CD14-positive monocyte (primary cell): ENCODE data around the gene IMPACT. TPM values are rescaled to one million over a fixed set of nuclear protein-coding genes. Genes with fewer than 3 reads are reported as not detected.
A peak's percentile ranks its signal among the peaks of the same experiment; 100 is the strongest.

Experiments used
- DNase-seq, 3 donors: peaks; one replicate each; pipeline ENCODE4 v3.0.0-alpha.2; 2011 to 2022
- H2AFZ ChIP-seq: 2 replicates; pipeline ENCODE4 v1.6.0; 2012; ENCODE audit warnings: mild to moderate bottlenecking, low read depth, low read length, inconsistent platforms; ENCODE audit not compliant: insufficient read depth, poor library complexity, severe bottlenecking
- H3K27ac ChIP-seq, 2 donors: 1 replicate in 1 of 2; 2 replicates in 1 of 2; pipeline ENCODE4 v1.5.1; 2012 to 2013; ENCODE audit warnings: low read length in 2 of 2, control low read depth in 1 of 2, inconsistent platforms in 1 of 2, low read depth in 1 of 2, mild to moderate bottlenecking in 1 of 2
- H3K27me3 ChIP-seq, 2 donors: one replicate each; pipeline versions ENCODE4 v1.6.0 to v1.6.1; 2011 to 2013; ENCODE audit warnings: low read length in 2 of 2; ENCODE audit not compliant: control insufficient read depth in 2 of 2, insufficient read depth in 2 of 2
- H3K36me3 ChIP-seq, 2 donors: replicated peaks in 1 of 2; 1 replicate in 1 of 2; 2 replicates in 1 of 2; pipeline versions ENCODE4 v1.5.1 to v1.6.1; 2012 to 2013; ENCODE audit warnings: low read length in 2 of 2, control low read depth in 1 of 2, inconsistent platforms in 1 of 2, mild to moderate bottlenecking in 1 of 2; ENCODE audit not compliant: insufficient read depth in 2 of 2, control insufficient read depth in 1 of 2
- H3K4me1 ChIP-seq, 2 donors: 1 replicate in 1 of 2; 2 replicates in 1 of 2; pipeline versions ENCODE4 v1.5.1 to v1.6.1; 2012 to 2013; ENCODE audit warnings: low read length in 2 of 2, control low read depth in 1 of 2, inconsistent platforms in 1 of 2, mild to moderate bottlenecking in 1 of 2, moderate library complexity in 1 of 2; ENCODE audit not compliant: insufficient read depth in 2 of 2, control insufficient read depth in 1 of 2
- H3K4me2 ChIP-seq: replicated peaks from 2 replicates; pipeline ENCODE3; 2012; ENCODE audit warnings: low read length, moderate library complexity, mild to moderate bottlenecking; ENCODE audit not compliant: poor library complexity, severe bottlenecking; ENCODE audit errors: extremely low read depth
- H3K4me3 ChIP-seq, 3 experiments: fragments of 200-600 bp in 1 of 3; sonication (generic) in 1 of 3; replicated peaks in 1 of 3; 1 replicate in 2 of 3; 2 replicates in 1 of 3; pipeline ENCODE4 v1.5.1; 2011 to 2013; ENCODE audit warnings: low read length in 3 of 3, mild to moderate bottlenecking in 3 of 3, control low read depth in 2 of 3, low read depth in 2 of 3, inconsistent platforms in 1 of 3, moderate library complexity in 1 of 3
- H3K79me2 ChIP-seq: 2 replicates; pipeline ENCODE4 v1.6.0; 2012; ENCODE audit warnings: mild to moderate bottlenecking, control low read depth, inconsistent platforms, low read length, moderate library complexity; ENCODE audit not compliant: insufficient read depth
- H3K9ac ChIP-seq: 2 replicates; pipeline ENCODE4 v1.6.0; 2017; ENCODE audit warnings: low read length, mild to moderate bottlenecking; ENCODE audit not compliant: insufficient read depth, poor library complexity, severe bottlenecking
- H3K9me3 ChIP-seq, 2 donors: replicated peaks in 1 of 2; 1 replicate in 1 of 2; 2 replicates in 1 of 2; pipeline versions ENCODE4 v1.5.1 to v1.6.1; 2012 to 2013; ENCODE audit warnings: low read length in 2 of 2, control low read depth in 1 of 2; ENCODE audit not compliant: control insufficient read depth in 1 of 2, insufficient read depth in 1 of 2
- H4K20me1 ChIP-seq: 2 replicates; pipeline ENCODE4 v1.6.0; 2012; ENCODE audit warnings: mild to moderate bottlenecking, low read length, control low read depth, moderate library complexity; ENCODE audit not compliant: insufficient read depth
- H3K27ac Mint-ChIP-seq, 7 donors: one replicate each; pipeline ENCODE4 v1.8.0; 2020; ENCODE audit warnings: mild to moderate bottlenecking in 7 of 7, mixed read lengths in 7 of 7, moderate library complexity in 6 of 7, inconsistent platforms in 2 of 7
- H3K27me3 Mint-ChIP-seq, 3 donors: one replicate each; pipeline ENCODE4 v1.8.0; 2021 to 2022; ENCODE audit warnings: low read depth in 3 of 3, mild to moderate bottlenecking in 3 of 3, mixed read lengths in 3 of 3, moderate library complexity in 3 of 3, inconsistent platforms in 1 of 3
- H3K36me3 Mint-ChIP-seq, 2 donors: one replicate each; pipeline ENCODE4 v1.8.0; 2020; ENCODE audit warnings: mixed read lengths in 2 of 2, inconsistent platforms in 1 of 2, mild to moderate bottlenecking in 1 of 2
- H3K4me1 Mint-ChIP-seq: one replicate; pipeline ENCODE4 v1.8.0; 2020; ENCODE audit warnings: mild to moderate bottlenecking, mixed read lengths
- H3K4me3 Mint-ChIP-seq, 2 donors: one replicate each; pipeline ENCODE4 v1.8.0; 2020; ENCODE audit warnings: mild to moderate bottlenecking in 2 of 2, mixed read lengths in 2 of 2, moderate library complexity in 1 of 2
- H3K9me3 Mint-ChIP-seq, 7 donors: one replicate each; pipeline ENCODE4 v1.8.0; 2020 to 2022; ENCODE audit warnings: mixed read lengths in 7 of 7, mild to moderate bottlenecking in 6 of 7, moderate library complexity in 6 of 7, inconsistent platforms in 2 of 7
- WGBS: methylation state at CpG from one replicate; pipeline ENCODE4 v1.1.5; 2013; ENCODE audit warnings: missing lambda C conversion rate; ENCODE audit not compliant: insufficient coverage; 5-methylcytosine and 5-hydroxymethylcytosine counted together
- intact Hi-C, 2 donors: fragments of 100-400 bp; cut with micrococcal nuclease; formaldehyde crosslinking; loops; one replicate each; pipeline versions ENCODE4 v1.15.0 to v1.15.1; 2023
- polyA plus RNA-seq, 3 donors: library from polyadenylated mRNA; depleted of rRNA in 1 of 3; unstranded in 2 of 3; stranded (reverse) in 1 of 3; fragments of 300-500 nt in 2 of 3; fragments of >200 nt in 1 of 3; fragmentation: Illumina TruSeq in 2 of 3; gene quantifications; 1 replicate in 2 of 3; 2 replicates in 1 of 3; pipeline ENCODE4 v1.2.3, GENCODE V29; 2012 to 2021
- TF ChIP-seq, protein P1 (sequence below): fragments of 200-600 bp; IDR thresholded peaks from one replicate; pipeline ENCODE4 v1.8.0; 2022; ENCODE audit warnings: antibody characterized with exemption, mild to moderate bottlenecking

The IMPACT gene
- polyA plus RNA-seq, 3 donors: 8.9 to 19.7 (median 15.8) TPM

DNA sequence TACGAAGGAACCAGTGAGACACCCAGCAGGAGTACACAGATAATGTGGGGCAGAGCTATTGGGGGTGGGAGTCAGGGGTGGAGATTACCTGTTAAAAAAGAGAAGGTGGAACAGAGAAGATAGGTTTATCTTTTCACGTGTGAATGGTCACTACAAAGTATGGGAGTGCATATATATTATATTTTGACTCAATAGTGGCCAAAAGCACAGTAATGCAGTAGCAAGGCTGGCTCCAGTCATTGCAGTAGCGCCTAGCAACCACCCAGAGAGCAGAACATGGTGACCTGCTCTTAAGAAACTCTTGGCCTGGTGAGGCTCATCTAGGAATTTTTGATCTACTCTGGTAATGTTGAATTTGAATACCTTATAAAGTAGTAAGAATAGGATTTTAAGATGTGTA is 1.0 kb downstream of the IMPACT start:
- Mint-ChIP-seq H3K27me3 (peaks cover 6 to 10% (median 7%) of the 10 kb centered on the region in 3 donors), H3K9me3 (peaks cover 0 to 12% (median 5%) of the 10 kb centered on the region in 7 donors), H3K27ac (peak overlapping the region in 5 of 7 donors; percentile 15 to 93 (median 92)), H3K4me3 (peak overlapping the region; percentile 95), H3K4me1 (peaks cover 21% of the 10 kb centered on the region), H3K36me3 (peaks cover 17 to 18% of the 10 kb centered on the region in 2 donors)
- whole genome bisulfite sequencing: 60% methylated on average over 1 of the region's 3 CpGs
- Histone ChIP-seq H3K79me2 (peaks cover 12% of the 10 kb centered on the region), H3K27me3 (peaks cover 2 to 11% of the 10 kb centered on the region in 2 donors), H3K4me2 (peak overlapping the region; percentile 85), H2AFZ (peak overlapping the region; percentile 100), H3K27ac (no peak overlapping the region), H3K36me3 (peaks cover 3 to 9% of the 10 kb centered on the region in 2 donors), H3K4me1 (peaks cover 11 to 20% of the 10 kb centered on the region in 2 donors), H3K9ac (no peak overlapping the region), H4K20me1 (no peaks in the 10 kb centered on the region), H3K4me3 (peak overlapping the region in 1 of 3 experiments; percentile 88), H3K9me3 (no peaks in the 10 kb centered on the region)
- no peak for DNase-seq
- TF ChIP-seq, protein P1, sequence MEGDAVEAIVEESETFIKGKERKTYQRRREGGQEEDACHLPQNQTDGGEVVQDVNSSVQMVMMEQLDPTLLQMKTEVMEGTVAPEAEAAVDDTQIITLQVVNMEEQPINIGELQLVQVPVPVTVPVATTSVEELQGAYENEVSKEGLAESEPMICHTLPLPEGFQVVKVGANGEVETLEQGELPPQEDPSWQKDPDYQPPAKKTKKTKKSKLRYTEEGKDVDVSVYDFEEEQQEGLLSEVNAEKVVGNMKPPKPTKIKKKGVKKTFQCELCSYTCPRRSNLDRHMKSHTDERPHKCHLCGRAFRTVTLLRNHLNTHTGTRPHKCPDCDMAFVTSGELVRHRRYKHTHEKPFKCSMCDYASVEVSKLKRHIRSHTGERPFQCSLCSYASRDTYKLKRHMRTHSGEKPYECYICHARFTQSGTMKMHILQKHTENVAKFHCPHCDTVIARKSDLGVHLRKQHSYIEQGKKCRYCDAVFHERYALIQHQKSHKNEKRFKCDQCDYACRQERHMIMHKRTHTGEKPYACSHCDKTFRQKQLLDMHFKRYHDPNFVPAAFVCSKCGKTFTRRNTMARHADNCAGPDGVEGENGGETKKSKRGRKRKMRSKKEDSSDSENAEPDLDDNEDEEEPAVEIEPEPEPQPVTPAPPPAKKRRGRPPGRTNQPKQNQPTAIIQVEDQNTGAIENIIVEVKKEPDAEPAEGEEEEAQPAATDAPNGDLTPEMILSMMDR: no peak
- intact Hi-C loops: no loop called here

DNA sequence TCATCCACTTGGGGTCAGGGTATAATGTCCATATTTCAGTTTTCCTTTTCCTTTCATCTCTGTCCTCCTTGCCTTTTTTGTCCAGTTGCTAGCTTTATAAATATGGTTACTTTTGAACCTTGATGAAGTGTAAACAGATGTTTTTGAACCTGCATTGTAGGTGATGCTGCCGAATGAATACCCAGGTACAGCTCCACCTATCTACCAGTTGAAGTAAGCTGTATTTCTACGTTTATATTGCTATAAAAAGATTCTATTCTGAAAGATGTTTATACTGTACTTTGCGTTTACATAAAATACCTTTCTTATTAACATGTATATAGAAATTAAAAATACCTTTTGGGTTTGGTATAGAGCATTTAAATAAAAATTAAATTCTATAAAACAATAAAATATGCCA is 2.2 kb downstream of the IMPACT start:
- Histone ChIP-seq H3K9ac (no peak overlapping the region), H3K4me2 (no peak overlapping the region), H3K9me3 (no peaks in the 10 kb centered on the region), H3K4me3 (no peak overlapping the region), H3K27me3 (peaks cover 2 to 11% of the 10 kb centered on the region in 2 donors), H3K4me1 (peaks cover 15 to 20% of the 10 kb centered on the region in 2 donors), H3K27ac (no peak overlapping the region), H3K36me3 (peaks cover 3 to 9% of the 10 kb centered on the region in 2 donors), H4K20me1 (no peaks in the 10 kb centered on the region), H2AFZ (no peak overlapping the region), H3K79me2 (peaks cover 12% of the 10 kb centered on the region)
- intact Hi-C loops: no loop called here
- TF ChIP-seq, protein P1: no peak
- peaks cover 4 to 8% (median 7%) of the 10 kb centered on the region in 3 donors for H3K27me3 Mint-ChIP-seq
- peaks cover 22 to 25% of the 10 kb centered on the region in 2 donors for H3K36me3 Mint-ChIP-seq
- no peak overlapping the region for H3K4me3 Mint-ChIP-seq
- H3K9me3 Mint-ChIP-seq: peaks cover 0 to 12% (median 5%) of the 10 kb centered on the region in 7 donors
- no peak for DNase-seq
- WGBS: no CpG with 5 or more reads among the region's 3 CpGs
- H3K4me1 Mint-ChIP-seq: peaks cover 24% of the 10 kb centered on the region
- H3K27ac Mint-ChIP-seq: peak overlapping the region in 1 of 7 donors; percentile 57
